ENCODE data around the gene POU2AF1. TPM values are rescaled to one million over a fixed set of nuclear protein-coding genes. Genes with fewer than 3 reads are reported as not detected.

The POU2AF1 gene
- total and polyA plus RNA-seq, 4 donors, result 0.21 to 2.0 (median 0.83) TPM

GRCh38 chr11:111309215-111309915 is 69.7 kb downstream of the POU2AF1 start:
- H3K27ac ChIP-seq (ENCODE audit: low read depth in 1 of 2, low read length in 2 of 2), result no peak overlapping the region
- no peak for DNase-seq (ENCODE audit: low spot score)
- no peaks in the 10 kb centered on the region for H3K27me3 ChIP-seq (ENCODE audit: control insufficient read depth in 4 of 4, insufficient read depth in 4 of 4, low read length in 3 of 4)
- TF ChIP-seq RXRA (IDR thresholded peaks at IDR 0.05), result no peak
- no peak for TF ChIP-seq HNF4A (conservative IDR thresholded peaks at IDR 0.05)
- no peak overlapping the region for H3K4me3 ChIP-seq (ENCODE audit: low read depth in 1 of 3, low read length in 3 of 3)
- H3K4me1 ChIP-seq (ENCODE audit: control insufficient read depth in 4 of 4, insufficient read depth in 4 of 4, low read length in 3 of 4), result peaks cover 2 to 12% (median 8%) of the 10 kb centered on the region in 4 donors
- WGBS, result 84% methylated on average over 5 of the region's 5 CpGs
- H3K9me3 ChIP-seq (ENCODE audit: control insufficient read depth in 4 of 4, low read length in 3 of 4), result no peaks in the 10 kb centered on the region
- no peaks in the 10 kb centered on the region for H3K36me3 ChIP-seq (ENCODE audit: control insufficient read depth in 4 of 4, insufficient read depth in 3 of 4, low read depth in 1 of 4, low read length in 3 of 4)
- no peak overlapping the region for H3K9ac ChIP-seq (ENCODE audit: low read depth in 1 of 2, low read length in 2 of 2)

GRCh38 chr11:111308140-111308539 is 70.9 kb downstream of the POU2AF1 start:
- no peaks in the 10 kb centered on the region for H3K36me3 ChIP-seq (ENCODE audit: control insufficient read depth in 4 of 4, insufficient read depth in 3 of 4, low read depth in 1 of 4, low read length in 3 of 4)
- H3K4me3 ChIP-seq (ENCODE audit: low read depth in 1 of 3, low read length in 3 of 3), result no peak overlapping the region
- TF ChIP-seq JUND (IDR thresholded peaks at IDR 0.05) (no peak), RXRA (IDR thresholded peaks at IDR 0.05) (peak; percentile 63 to 65), YY1 (IDR thresholded peaks at IDR 0.05) (peak; percentile 53), FOXA1 (IDR thresholded peaks at IDR 0.05) (no peak), FOXA2 (IDR thresholded peaks at IDR 0.05) (no peak), HNF4G (IDR thresholded peaks at IDR 0.05) (peak; percentile 86), RAD21 (IDR thresholded peaks at IDR 0.05) (peak; percentile 43 to 58), REST (IDR thresholded peaks at IDR 0.05) (no peak), NR2F2 (IDR thresholded peaks at IDR 0.05) (no peak), ZBTB33 (IDR thresholded peaks at IDR 0.05) (no peak), GABPA (IDR thresholded peaks at IDR 0.05 in 1 of 2, conservative IDR thresholded peaks at IDR 0.05 in 1 of 2) (no peak), SP1 (IDR thresholded peaks at IDR 0.05) (peak; percentile 92), CTCF (IDR thresholded peaks at IDR 0.05; ENCODE audit: low read depth, low read length, missing input control) (no peak), MAX (IDR thresholded peaks at IDR 0.05) (peak; percentile 54), HNF4A (conservative IDR thresholded peaks at IDR 0.05) (peak; percentile 95 to 97), TAF1 (conservative IDR thresholded peaks at IDR 0.05) (no peak), EGR1 (IDR thresholded peaks at IDR 0.05; ENCODE audit: low read depth in 2 of 2) (no peak)
- TF ChIP-seq, protein P1, sequence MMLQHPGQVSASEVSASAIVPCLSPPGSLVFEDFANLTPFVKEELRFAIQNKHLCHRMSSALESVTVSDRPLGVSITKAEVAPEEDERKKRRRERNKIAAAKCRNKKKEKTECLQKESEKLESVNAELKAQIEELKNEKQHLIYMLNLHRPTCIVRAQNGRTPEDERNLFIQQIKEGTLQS (IDR thresholded peaks at IDR 0.05), result no peak
- 21% methylated on average over 7 of the region's 7 CpGs for WGBS
- H3K4me1 ChIP-seq (ENCODE audit: control insufficient read depth in 4 of 4, insufficient read depth in 4 of 4, low read length in 3 of 4), result peaks cover 2 to 18% (median 14%) of the 10 kb centered on the region in 4 donors
- DNase-seq (ENCODE audit: low spot score), result peak; percentile 55
- no peak overlapping the region for H3K27ac ChIP-seq (ENCODE audit: low read depth in 1 of 2, low read length in 2 of 2)
- H3K27me3 ChIP-seq (ENCODE audit: control insufficient read depth in 4 of 4, insufficient read depth in 4 of 4, low read length in 3 of 4), result no peaks in the 10 kb centered on the region
- no peak overlapping the region for H3K9ac ChIP-seq (ENCODE audit: low read depth in 1 of 2, low read length in 2 of 2)
- H3K9me3 ChIP-seq (ENCODE audit: control insufficient read depth in 4 of 4, low read length in 3 of 4), result no peaks in the 10 kb centered on the region

Data from liver (tissue), 9 donors.